GM10248 (cell line): ENCODE measurements around the gene FBXO11.

Experiments used
- CTCF ChIA-PET: fragments of 300-600 bp; sonication (Branson Sonifier 250); formaldehyde crosslinking; extraction: SDS; loops from one replicate; lab custom pipeline; 2021; ENCODE audit warnings: antibody characterized with exemption; lab: Yijun Ruan, JAX
- POLR2A ChIA-PET: fragments of 350-650 bp; sonication (Branson Sonifier 250); formaldehyde crosslinking; extraction: SDS; loops from one replicate; lab custom pipeline; 2020; ENCODE audit warnings: antibody characterized with exemption; lab: Yijun Ruan, JAX
- DNase-seq: peaks from one replicate; pipeline ENCODE4 v3.0.0; 2012; ENCODE audit errors: extremely low spot score
- TF ChIP-seq, protein P1 (sequence below): IDR thresholded peaks from 2 replicates; pipeline ENCODE4 v1.5.1; 2012; ENCODE audit warnings: mild to moderate bottlenecking, low read depth; ENCODE audit errors: extremely low read depth, missing control alignments, control extremely low read depth

FBXO11 gene

DNA sequence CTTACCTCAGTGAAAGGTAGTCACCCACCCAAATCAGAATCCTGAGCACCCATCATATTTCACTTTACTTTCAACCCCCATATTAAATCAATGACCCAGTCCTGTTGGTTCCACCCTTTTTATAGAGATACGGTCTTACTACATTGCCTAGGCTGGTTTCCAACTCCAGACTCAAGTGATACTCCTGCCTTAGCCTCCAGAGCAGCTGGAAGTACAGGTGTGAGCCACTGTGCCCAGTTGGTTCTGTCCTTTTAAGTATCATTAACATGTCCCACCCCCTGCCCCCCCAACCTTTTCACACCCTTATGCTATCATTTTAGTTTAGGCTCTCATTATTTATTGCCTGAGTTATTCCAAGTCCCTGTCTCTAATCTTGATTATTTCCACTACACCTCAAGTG is 94.6 kb downstream of the FBXO11 start:
- CTCF ChIA-PET: interaction anchor here (1.7 kb wide), 1 partner anchor 13 kb away, joined by 3 read pairs; no protein-coding TSS in a partner anchor

DNA sequence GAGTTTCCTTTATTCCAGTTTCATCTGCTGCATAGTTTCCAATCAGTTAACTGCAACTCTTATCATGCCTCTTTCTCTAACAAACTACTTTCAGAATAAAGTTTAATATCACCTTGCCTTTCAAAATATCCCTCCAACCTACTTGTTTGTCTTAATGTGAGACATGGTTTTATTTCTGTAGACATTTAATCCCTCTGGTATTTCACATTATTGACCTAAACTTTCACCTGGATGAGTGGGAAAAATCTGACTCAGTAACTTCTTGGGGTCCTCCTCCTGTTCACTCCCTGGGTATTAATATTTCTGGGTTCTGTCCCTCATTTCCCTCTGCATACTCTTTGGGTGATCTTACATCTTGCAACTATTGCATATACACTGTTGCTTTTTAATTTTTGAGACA is 95.4 kb downstream of the FBXO11 start:
- POLR2A ChIA-PET: no interaction called here
- CTCF ChIA-PET: interaction anchor here (1.7 kb wide), 1 partner anchor 14 kb away, joined by 3 read pairs; no protein-coding TSS in a partner anchor
- no peak for DNase-seq
- TF ChIP-seq, protein P1, sequence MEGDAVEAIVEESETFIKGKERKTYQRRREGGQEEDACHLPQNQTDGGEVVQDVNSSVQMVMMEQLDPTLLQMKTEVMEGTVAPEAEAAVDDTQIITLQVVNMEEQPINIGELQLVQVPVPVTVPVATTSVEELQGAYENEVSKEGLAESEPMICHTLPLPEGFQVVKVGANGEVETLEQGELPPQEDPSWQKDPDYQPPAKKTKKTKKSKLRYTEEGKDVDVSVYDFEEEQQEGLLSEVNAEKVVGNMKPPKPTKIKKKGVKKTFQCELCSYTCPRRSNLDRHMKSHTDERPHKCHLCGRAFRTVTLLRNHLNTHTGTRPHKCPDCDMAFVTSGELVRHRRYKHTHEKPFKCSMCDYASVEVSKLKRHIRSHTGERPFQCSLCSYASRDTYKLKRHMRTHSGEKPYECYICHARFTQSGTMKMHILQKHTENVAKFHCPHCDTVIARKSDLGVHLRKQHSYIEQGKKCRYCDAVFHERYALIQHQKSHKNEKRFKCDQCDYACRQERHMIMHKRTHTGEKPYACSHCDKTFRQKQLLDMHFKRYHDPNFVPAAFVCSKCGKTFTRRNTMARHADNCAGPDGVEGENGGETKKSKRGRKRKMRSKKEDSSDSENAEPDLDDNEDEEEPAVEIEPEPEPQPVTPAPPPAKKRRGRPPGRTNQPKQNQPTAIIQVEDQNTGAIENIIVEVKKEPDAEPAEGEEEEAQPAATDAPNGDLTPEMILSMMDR: no peak

More for the DNA sequence above, 94.6 kb downstream of the FBXO11 start:
- DNase-seq: no peak
- TF ChIP-seq, protein P1: no peak
- POLR2A ChIA-PET: no interaction called here

DNA sequence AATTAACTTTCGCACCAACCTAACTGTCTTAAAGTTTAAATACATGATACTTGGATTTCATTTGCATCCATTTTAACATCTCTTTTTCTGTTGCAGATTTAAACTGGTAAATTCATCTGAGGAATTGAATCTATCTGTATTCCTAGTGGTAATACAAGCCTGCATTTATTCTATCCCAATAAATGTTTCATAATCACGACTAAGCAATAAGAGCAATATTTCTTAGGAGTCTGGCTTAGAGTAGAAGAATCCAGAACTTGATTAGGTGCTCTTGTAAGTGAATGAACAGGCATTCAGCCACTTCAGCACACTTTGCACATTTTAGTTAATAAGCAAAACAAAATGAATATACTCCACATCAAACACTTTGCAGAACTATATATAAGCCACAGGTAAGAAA is 96.4 kb downstream of the FBXO11 start:
- TF ChIP-seq, protein P1: no peak
- ChIA-PET POLR2A (no interaction called here), CTCF (no interaction called here)
- DNase-seq: no peak

DNA sequence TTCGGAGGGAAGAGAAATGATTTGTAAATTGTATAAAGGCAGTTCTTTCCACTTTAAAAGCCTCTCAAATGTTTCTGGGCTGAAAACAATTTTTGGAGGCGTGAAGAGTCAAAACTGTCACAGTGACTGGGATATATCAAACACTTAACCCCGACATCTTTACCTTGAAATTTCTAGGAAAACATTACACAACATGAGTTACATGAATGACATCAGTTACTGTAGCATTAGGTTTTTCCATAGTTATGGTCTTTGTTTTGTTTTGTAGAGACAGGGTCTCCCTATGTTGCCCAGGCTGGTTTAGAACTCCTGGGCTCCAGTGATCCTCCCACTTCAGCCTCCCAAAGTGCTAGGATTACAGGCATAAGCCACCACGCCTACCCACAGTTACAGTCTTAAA is 97.7 kb downstream of the FBXO11 start:
- no peak for DNase-seq
- TF ChIP-seq, protein P1: no peak
- ChIA-PET CTCF (interaction anchor here (0.9 to 1.3 kb wide), 2 partner anchors 14 to 34 kb away, joined by 3 to 4 read pairs; no protein-coding TSS in a partner anchor), POLR2A (no interaction called here)

DNA sequence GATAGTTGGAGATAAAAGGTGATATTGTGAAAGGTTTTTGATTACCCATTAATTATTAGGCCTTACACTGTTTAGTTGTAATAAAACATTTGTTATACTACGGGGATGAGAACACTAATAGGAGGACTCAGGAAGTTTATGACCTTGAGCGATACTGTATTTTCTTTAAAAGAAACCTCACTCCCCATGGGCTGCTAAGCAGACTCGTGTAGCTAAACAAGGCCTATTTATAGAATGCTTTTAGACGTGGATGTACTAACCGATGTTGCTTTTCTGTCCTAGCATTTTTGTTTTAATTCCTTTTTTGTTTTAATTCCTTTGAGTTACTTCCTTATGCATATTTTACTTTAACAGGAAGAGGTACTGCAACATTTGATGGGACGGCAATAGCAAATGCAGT is 100.4 kb downstream of the FBXO11 start:
- DNase-seq: no peak
- POLR2A ChIA-PET: no interaction called here
- TF ChIP-seq, protein P1: no peak
- CTCF ChIA-PET: no interaction called here

DNA sequence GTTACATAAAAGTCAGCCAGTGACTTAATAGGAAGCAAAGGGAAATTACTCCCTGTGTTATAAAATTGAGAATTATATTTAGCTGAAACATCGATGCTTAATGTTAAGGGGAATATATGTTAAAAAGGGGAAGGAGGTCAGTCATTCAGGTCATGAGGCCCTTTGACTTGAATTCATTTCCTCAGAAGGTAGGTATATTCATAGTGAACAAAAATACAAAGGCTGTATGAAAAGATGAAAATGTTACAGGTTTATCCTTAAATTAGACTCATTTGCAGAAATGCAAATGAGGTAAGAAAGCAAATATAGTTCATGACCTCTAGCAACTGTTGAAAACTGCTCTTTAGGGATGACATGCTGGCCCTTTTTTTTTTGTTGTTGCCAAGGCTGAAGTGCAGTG is 102.5 kb downstream of the FBXO11 start:
- no peak for DNase-seq
- TF ChIP-seq, protein P1: no peak
- POLR2A ChIA-PET: interaction anchor here (1.2 kb wide), 1 partner anchor 21 kb away, joined by 7 read pairs; the partner anchor contains the start of gene MSH6
- CTCF ChIA-PET: interaction anchor here (0.9 to 1.2 kb wide), 3 partner anchors 10 to 36 kb away, joined by 3 to 4 read pairs (median 3); no protein-coding TSS in a partner anchor
